SK-N-SH (cell line): ENCODE results near the gene KPNA4. TPM values are rescaled to one million over a fixed set of nuclear protein-coding genes. Genes with fewer than 3 reads are reported as not detected.

ENCODE experiments used
- CTCF ChIA-PET: fragments of 300-600, 350-600 bp; formaldehyde crosslinking; extraction: SDS; loops from one replicate; lab custom pipeline; 2021; lab: Yijun Ruan, JAX
- POLR2A ChIA-PET: fragments of 350-600 bp; sonication (Branson Sonifier 250); formaldehyde crosslinking; extraction: SDS; loops from one replicate; lab custom pipeline; 2020; ENCODE audit warnings: antibody characterized with exemption, inconsistent platforms; lab: Yijun Ruan, JAX
- DNase-seq: peaks from one replicate; pipeline ENCODE4 v3.0.0; 2012
- H2AFZ ChIP-seq: fragments of 200-600 bp; sonication (generic); 2 replicates; pipeline ENCODE4 v1.8.1; 2016; ENCODE audit warnings: antibody characterized with exemption, mild to moderate bottlenecking, low read depth
- H3F3A ChIP-seq: fragments of 200-600 bp; sonication (generic); replicated peaks from 2 replicates; pipeline ENCODE3; 2016; ENCODE audit warnings: antibody characterized with exemption, mild to moderate bottlenecking; ENCODE audit not compliant: insufficient read depth
- H3K27ac ChIP-seq, 2 experiments: fragments of 200-500 bp in 1 of 2; fragments of 200-600 bp in 1 of 2; sonication (Bioruptor generic) in 1 of 2; sonication (generic), shearing (Covaris generic) in 1 of 2; 2 replicates each; pipeline versions ENCODE4 v1.5.1 to v1.6.1; 2014 to 2016; ENCODE audit warnings: low read depth in 2 of 2, inconsistent platforms in 1 of 2, low read length in 1 of 2, mild to moderate bottlenecking in 1 of 2, mixed read lengths in 1 of 2
- H3K27me3 ChIP-seq: fragments of 200-600 bp; sonication (generic), shearing (Covaris generic); 2 replicates; pipeline ENCODE4 v1.6.1; 2016; ENCODE audit warnings: mixed run types; ENCODE audit not compliant: insufficient read depth
- H3K36me3 ChIP-seq, 2 experiments: fragments of 200-500 bp in 1 of 2; fragments of 200-600 bp in 1 of 2; sonication (Bioruptor generic) in 1 of 2; sonication (generic) in 1 of 2; replicated peaks in 1 of 2; 2 replicates each; pipeline versions ENCODE3 to v1.5.1; 2014 to 2016; ENCODE audit warnings: low read length in 1 of 2, mild to moderate bottlenecking in 1 of 2; ENCODE audit not compliant: insufficient read depth in 2 of 2, control insufficient read depth in 1 of 2
- H3K4me1 ChIP-seq, 2 experiments: fragments of 200-500 bp in 1 of 2; fragments of 200-600 bp in 1 of 2; sonication (Bioruptor generic) in 1 of 2; sonication (generic), shearing (Covaris generic) in 1 of 2; 2 replicates each; pipeline versions ENCODE4 v1.5.1 to v1.6.1; 2014 to 2016; ENCODE audit warnings: low read depth in 1 of 2, low read length in 1 of 2, mixed run types in 1 of 2; ENCODE audit not compliant: insufficient read depth in 2 of 2, control insufficient read depth in 1 of 2
- H3K4me2 ChIP-seq: fragments of 200-600 bp; sonication (generic), shearing (Covaris generic); 2 replicates; pipeline ENCODE4 v1.6.1; 2017; ENCODE audit warnings: mixed run types
- H3K4me3 ChIP-seq, 2 experiments: fragments of 200-500 bp in 1 of 2; fragments of 200-600 bp in 1 of 2; sonication (Bioruptor generic) in 1 of 2; sonication (generic), shearing (Covaris generic) in 1 of 2; 2 replicates each; pipeline versions ENCODE4 v1.5.1 to v1.8.1; 2014 to 2016; ENCODE audit warnings: low read depth in 2 of 2, inconsistent platforms in 1 of 2, low read length in 1 of 2, mild to moderate bottlenecking in 1 of 2, mixed read lengths in 1 of 2, moderate library complexity in 1 of 2
- H3K79me2 ChIP-seq: fragments of 200-600 bp; sonication (generic); 2 replicates; pipeline ENCODE4 v1.8.1; 2017; ENCODE audit warnings: mild to moderate bottlenecking; ENCODE audit not compliant: insufficient read depth
- H3K9ac ChIP-seq: fragments of 200-600 bp; sonication (generic); 2 replicates; pipeline ENCODE4 v1.6.1; 2017; ENCODE audit warnings: mixed run types
- H3K9me2 ChIP-seq: fragments of 200-600 bp; sonication (generic); 2 replicates; pipeline ENCODE4 v1.6.1; 2017; ENCODE audit warnings: mixed run types
- H3K9me3 ChIP-seq: fragments of 200-600 bp; sonication (generic); 2 replicates; pipeline ENCODE4 v1.6.1; 2017; ENCODE audit warnings: mixed run types, mild to moderate bottlenecking, moderate library complexity
- H4K20me1 ChIP-seq: fragments of 200-600 bp; sonication (generic); 2 replicates; pipeline ENCODE4 v1.6.1; 2017; ENCODE audit warnings: mild to moderate bottlenecking, mixed run types; ENCODE audit not compliant: insufficient read depth
- CHD2 ChIP-seq: fragments of 150-350 bp; IDR thresholded peaks from 2 replicates; pipeline ENCODE4 v1.6.1; 2018; ENCODE audit warnings: low read length; ENCODE audit not compliant: partially characterized antibody
- FOSL2 ChIP-seq: IDR thresholded peaks from 2 replicates; pipeline ENCODE4 v1.4.0; 2012; ENCODE audit warnings: low read depth, mild to moderate bottlenecking, moderate library complexity, borderline replicate concordance
- FOXJ3 ChIP-seq: sonication (generic); formaldehyde crosslinking; IDR thresholded peaks from 2 replicates; pipeline ENCODE4 v1.5.1; 2020; ENCODE audit warnings: mild to moderate bottlenecking, missing genetic modification reagents
- GATA2 ChIP-seq: sonication (generic); formaldehyde crosslinking; IDR thresholded peaks from 2 replicates; pipeline ENCODE4 v1.5.0; 2020; ENCODE audit warnings: mild to moderate bottlenecking, missing genetic modification reagents
- JUND ChIP-seq: IDR thresholded peaks from 2 replicates; pipeline ENCODE4 v1.4.0; 2012
- MEF2A ChIP-seq: IDR thresholded peaks from 2 replicates; pipeline ENCODE4 v1.4.0; 2012; ENCODE audit warnings: low read depth, borderline replicate concordance
- MXI1 ChIP-seq: IDR thresholded peaks from 2 replicates; pipeline ENCODE4 v1.6.1; 2012; ENCODE audit warnings: mild to moderate bottlenecking, low read depth, low read length, improper control_type of control experiment
- NFIC ChIP-seq: IDR thresholded peaks from 2 replicates; pipeline ENCODE4 v1.4.0; 2012; ENCODE audit warnings: borderline replicate concordance
- PBX3 ChIP-seq: IDR thresholded peaks from 2 replicates; pipeline ENCODE4; 2012
- POLR2AphosphoS5 ChIP-seq: IDR thresholded peaks from 2 replicates; pipeline ENCODE4 v1.6.1; 2012; ENCODE audit warnings: low read depth, low read length
- RAD21 ChIP-seq: IDR thresholded peaks from 2 replicates; pipeline ENCODE4 v1.6.1; 2012; ENCODE audit warnings: mild to moderate bottlenecking, low read length
- RXRA ChIP-seq: IDR thresholded peaks from 2 replicates; pipeline ENCODE4 v1.4.0; 2012; ENCODE audit warnings: low read depth, mild to moderate bottlenecking, borderline replicate concordance
- SMC3 ChIP-seq: IDR thresholded peaks from 2 replicates; pipeline ENCODE4 v1.6.1; 2012; ENCODE audit warnings: low read depth, low read length, improper control_type of control experiment
- TAF1 ChIP-seq: IDR thresholded peaks from 2 replicates; pipeline ENCODE4 v1.6.1; 2012; ENCODE audit warnings: low read depth, mild to moderate bottlenecking, low read length, moderate library complexity, borderline replicate concordance
- TEAD4 ChIP-seq: IDR thresholded peaks from 2 replicates; pipeline ENCODE4 v1.4.0; 2012; ENCODE audit warnings: mild to moderate bottlenecking, borderline replicate concordance; ENCODE audit not compliant: insufficient read depth
- USF2 ChIP-seq: fragments of 150-350 bp; IDR thresholded peaks from 2 replicates; pipeline ENCODE4 v1.6.1; 2017; ENCODE audit warnings: antibody characterized with exemption, low read length, low read depth, borderline replicate concordance
- WGBS: methylation state at CpG from one replicate; pipeline ENCODE4 v1.1.6; 2017; ENCODE audit warnings: low lambda C conversion rate; 5-methylcytosine and 5-hydroxymethylcytosine counted together
- polyA plus RNA-seq, 3 experiments: library from polyadenylated mRNA; depleted of rRNA; stranded (reverse); fragments of >200 nt; gene quantifications; 2 replicates each; pipeline ENCODE4 v1.2.3, GENCODE V29; 2012
- TF ChIP-seq, protein P1 (sequence below): fragments of 200-600 bp; sonication (generic); IDR thresholded peaks from 2 replicates; pipeline ENCODE4 v1.6.1; 2017; ENCODE audit warnings: antibody characterized with exemption, mild to moderate bottlenecking, moderate library complexity

KPNA4 gene
- polyA plus RNA-seq, 1 of the 3 experiments (the other 2 are of a cell fraction), result 7.4 TPM

- no peaks in the 10 kb centered on the region for H3K9me3 ChIP-seq
- no peaks in the 10 kb centered on the region for H3K27me3 ChIP-seq
- no peak overlapping the region for H3K27ac ChIP-seq
- no peak overlapping the region for H3K9ac ChIP-seq
- peaks cover 24 to 36% of the 10 kb centered on the region in 2 experiments for H3K36me3 ChIP-seq
- H3K9me2 ChIP-seq, result 0 out of 2 replicates have a peak, but pooled peaks cover 4% of the 10 kb centered on the region
- H2AFZ ChIP-seq, result no peak overlapping the region
- H3K4me1 ChIP-seq, result no peaks in the 10 kb centered on the region; a peak in 1 of 4 replicates
- no peak for DNase-seq
- no peak overlapping the region for H3K4me3 ChIP-seq
- 92% methylated on average over 1 of the region's 1 CpG for WGBS
- peaks cover 94% of the 10 kb centered on the region for H3K79me2 ChIP-seq
- H3F3A ChIP-seq, result peaks cover 19% of the 10 kb centered on the region
- ChIA-PET POLR2A (no interaction called here), CTCF (no interaction called here)
- TF ChIP-seq TAF1 (no peak), POLR2AphosphoS5 (no peak)
- H3K4me2 ChIP-seq, result no peak overlapping the region
- peaks cover 60% of the 10 kb centered on the region for H4K20me1 ChIP-seq
These were observed 27.6 kb downstream of the KPNA4 start for GRCh38 chr3:160537729-160538128.

DNA sequence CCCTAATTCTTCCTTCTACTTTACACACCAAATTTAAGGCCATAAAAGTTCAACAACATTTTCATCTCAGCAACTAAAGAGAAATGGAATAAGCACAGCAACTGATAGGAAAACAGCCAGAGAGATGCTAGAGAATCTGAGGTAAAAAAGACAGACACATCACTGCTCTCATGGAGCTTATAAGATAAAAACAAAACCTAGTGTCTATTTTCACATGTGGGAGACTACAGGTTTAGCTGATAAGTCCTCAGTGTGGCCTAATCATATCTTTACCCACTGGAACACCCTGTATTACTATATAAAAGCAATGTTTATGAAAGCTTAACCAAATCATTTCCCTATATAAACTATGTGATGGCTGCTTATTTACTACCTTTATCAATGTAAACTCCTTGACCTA, 33.0 kb downstream of the KPNA4 start:
- Histone ChIP-seq H3K27me3 (no peaks in the 10 kb centered on the region), H3K9ac (no peak overlapping the region), H3K4me3 (no peak overlapping the region), H3K4me2 (no peak overlapping the region), H3K9me3 (no peaks in the 10 kb centered on the region), H2AFZ (no peak overlapping the region), H3K27ac (no peak overlapping the region), H3K4me1 (no peaks in the 10 kb centered on the region), H4K20me1 (peaks cover 10% of the 10 kb centered on the region), H3K9me2 (0 out of 2 replicates have a peak, but pooled peaks cover 4% of the 10 kb centered on the region), H3K36me3 (peaks cover 56 to 81% of the 10 kb centered on the region in 2 experiments), H3K79me2 (peaks cover 63% of the 10 kb centered on the region), H3F3A (peaks cover 26% of the 10 kb centered on the region)
- no peak for DNase-seq
- TF ChIP-seq MXI1 (no peak), NFIC (no peak), RAD21 (no peak), CHD2 (no peak), JUND (no peak)
- CTCF ChIA-PET, result interaction anchor here (1.0 to 1.6 kb wide), 2 partner anchors 10 to 17 kb away, joined by 4 to 5 read pairs; no protein-coding TSS in a partner anchor
- POLR2A ChIA-PET, result no interaction called here

- H3K27ac ChIP-seq, result no peak overlapping the region
- 0 out of 2 replicates have a peak, but pooled peaks cover 4% of the 10 kb centered on the region for H3K9me2 ChIP-seq
- no peaks in the 10 kb centered on the region for H3K27me3 ChIP-seq
- 92% methylated on average over 1 of the region's 1 CpG for WGBS
- H3K9me3 ChIP-seq, result no peaks in the 10 kb centered on the region
- H2AFZ ChIP-seq, result no peak overlapping the region
- DNase-seq, result no peak
- peaks cover 52% of the 10 kb centered on the region for H3K79me2 ChIP-seq
- no peaks in the 10 kb centered on the region for H3K4me1 ChIP-seq
- peaks cover 18% of the 10 kb centered on the region for H3F3A ChIP-seq
- no peak overlapping the region for H3K4me3 ChIP-seq
- H4K20me1 ChIP-seq, result peaks cover 5% of the 10 kb centered on the region; the same call in 1 of the 2 replicates
- no peak overlapping the region for H3K9ac ChIP-seq
- ChIA-PET POLR2A (no interaction called here), CTCF (interaction anchor here (1.6 kb wide), 1 partner anchor 11 kb away, joined by 5 read pairs; no protein-coding TSS in a partner anchor)
- no peak overlapping the region for H3K4me2 ChIP-seq
- H3K36me3 ChIP-seq, result peaks cover 66 to 92% of the 10 kb centered on the region in 2 experiments
- no peak for TF ChIP-seq FOSL2
- TF ChIP-seq, protein P1, sequence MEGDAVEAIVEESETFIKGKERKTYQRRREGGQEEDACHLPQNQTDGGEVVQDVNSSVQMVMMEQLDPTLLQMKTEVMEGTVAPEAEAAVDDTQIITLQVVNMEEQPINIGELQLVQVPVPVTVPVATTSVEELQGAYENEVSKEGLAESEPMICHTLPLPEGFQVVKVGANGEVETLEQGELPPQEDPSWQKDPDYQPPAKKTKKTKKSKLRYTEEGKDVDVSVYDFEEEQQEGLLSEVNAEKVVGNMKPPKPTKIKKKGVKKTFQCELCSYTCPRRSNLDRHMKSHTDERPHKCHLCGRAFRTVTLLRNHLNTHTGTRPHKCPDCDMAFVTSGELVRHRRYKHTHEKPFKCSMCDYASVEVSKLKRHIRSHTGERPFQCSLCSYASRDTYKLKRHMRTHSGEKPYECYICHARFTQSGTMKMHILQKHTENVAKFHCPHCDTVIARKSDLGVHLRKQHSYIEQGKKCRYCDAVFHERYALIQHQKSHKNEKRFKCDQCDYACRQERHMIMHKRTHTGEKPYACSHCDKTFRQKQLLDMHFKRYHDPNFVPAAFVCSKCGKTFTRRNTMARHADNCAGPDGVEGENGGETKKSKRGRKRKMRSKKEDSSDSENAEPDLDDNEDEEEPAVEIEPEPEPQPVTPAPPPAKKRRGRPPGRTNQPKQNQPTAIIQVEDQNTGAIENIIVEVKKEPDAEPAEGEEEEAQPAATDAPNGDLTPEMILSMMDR, result no peak
- TF ChIP-seq USF2, result no peak
- TF ChIP-seq RXRA, result no peak
- TF ChIP-seq RAD21, result no peak
- no peak for TF ChIP-seq NFIC
- no peak for TF ChIP-seq GATA2 (CRISPR knock-in tag)
- no peak for TF ChIP-seq TAF1
- no peak for TF ChIP-seq SMC3
- no peak for TF ChIP-seq PBX3
- TF ChIP-seq TEAD4, result no peak
- no peak for TF ChIP-seq MEF2A
- no peak for TF ChIP-seq FOXJ3 (CRISPR knock-in tag)
- TF ChIP-seq MXI1, result no peak
These were observed 34.1 kb downstream of the KPNA4 start for GRCh38 chr3:160531311-160531710.
